ENCODE measurements around the gene SHROOM3.

Gene SHROOM3

DNA sequence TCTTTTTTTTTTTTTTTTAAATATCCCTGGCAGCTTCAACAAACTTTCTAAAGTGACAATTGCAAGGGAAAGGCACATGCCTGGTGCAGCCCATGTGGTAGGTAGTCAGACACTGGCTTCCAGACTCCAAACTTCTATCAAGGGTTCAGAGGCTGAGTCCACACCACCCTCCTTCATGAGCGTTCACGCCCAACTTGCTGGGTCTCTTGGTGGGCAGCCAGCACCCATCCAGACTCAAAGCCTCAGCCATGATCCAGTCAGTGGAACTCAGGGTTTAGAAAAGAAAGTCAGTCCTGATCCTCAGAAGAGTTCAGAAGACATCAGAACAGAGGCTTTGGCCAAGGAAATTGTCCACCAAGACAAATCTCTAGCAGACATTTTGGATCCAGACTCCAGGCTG lies 321.4 kb downstream of the SHROOM3 start:
- no peak for DNase-seq

DNA sequence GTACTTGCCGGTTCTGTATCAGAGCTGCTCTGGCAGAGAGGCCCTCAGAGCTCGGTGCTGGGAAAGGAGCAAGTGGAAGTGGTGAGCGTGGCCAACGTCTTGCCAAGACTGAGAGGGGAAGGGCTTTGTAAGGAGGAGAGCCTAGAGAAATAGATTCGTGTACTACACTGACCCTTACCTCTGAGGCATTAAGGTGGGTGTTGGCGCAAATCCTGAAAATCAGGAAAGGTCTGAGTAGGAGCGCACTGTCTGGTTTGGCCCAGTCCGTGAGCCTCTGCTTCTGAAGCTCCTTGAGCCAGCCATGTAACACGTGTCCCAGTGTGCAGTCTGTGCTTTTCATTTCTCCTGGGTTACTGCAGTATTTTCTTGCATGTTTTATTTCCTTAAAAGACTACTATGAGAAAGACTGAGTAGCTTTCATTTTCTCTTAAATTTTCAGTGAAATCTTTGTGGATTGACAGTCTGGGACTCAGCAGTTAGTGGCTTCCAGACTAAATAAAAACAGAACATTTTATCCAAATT lies 322.4 kb downstream of the SHROOM3 start:
- no peak for DNase-seq

DNA sequence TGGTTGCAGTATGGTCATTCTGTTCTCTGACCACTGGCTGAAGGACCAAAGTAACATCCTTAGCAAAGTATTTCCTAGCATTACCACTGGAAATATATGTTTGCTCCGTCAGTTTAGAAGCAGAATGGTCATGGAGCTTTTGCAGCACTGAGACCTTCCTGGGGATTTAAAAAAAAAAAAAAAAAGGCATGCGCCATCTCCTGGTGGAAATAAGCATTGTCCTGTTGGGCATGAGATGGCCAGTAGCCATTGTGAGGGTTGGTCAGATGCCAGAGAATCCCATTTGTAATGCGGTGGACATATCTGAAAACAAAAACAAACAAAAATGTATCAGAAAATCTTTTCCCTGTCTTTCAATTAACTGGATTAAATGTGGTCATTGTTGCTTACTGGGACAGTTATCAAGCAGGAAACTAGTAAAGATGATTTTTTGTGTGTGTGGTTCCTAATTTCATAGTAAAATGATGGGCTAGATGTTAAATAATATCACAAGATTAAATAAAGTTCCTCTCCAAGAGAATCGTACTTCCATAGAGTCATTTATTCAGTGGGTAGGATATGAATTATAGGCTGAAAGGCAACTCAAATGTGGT lies 323.4 kb downstream of the SHROOM3 start:
- DNase-seq, result peak; percentile 89

DNA sequence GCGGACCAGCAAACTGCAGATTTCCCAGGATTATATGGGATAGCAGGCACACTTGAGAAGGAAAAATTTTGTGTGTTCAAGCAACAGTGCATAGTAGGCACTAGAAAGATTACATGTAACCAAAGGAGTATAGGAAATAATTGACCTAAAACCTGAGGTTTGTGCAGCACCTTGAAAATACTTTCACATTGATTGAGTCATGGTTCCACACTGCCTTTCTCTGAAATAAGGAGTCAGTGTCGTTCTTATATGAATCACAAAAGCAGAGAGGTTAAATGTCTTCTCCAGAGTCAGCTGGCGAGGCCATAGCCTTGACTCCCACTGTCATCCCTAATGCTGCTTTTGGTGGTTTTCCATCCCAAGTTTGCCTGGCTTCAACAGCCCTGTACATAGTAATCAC lies 324.0 kb downstream of the SHROOM3 start:
- DNase-seq, result no peak

DNA sequence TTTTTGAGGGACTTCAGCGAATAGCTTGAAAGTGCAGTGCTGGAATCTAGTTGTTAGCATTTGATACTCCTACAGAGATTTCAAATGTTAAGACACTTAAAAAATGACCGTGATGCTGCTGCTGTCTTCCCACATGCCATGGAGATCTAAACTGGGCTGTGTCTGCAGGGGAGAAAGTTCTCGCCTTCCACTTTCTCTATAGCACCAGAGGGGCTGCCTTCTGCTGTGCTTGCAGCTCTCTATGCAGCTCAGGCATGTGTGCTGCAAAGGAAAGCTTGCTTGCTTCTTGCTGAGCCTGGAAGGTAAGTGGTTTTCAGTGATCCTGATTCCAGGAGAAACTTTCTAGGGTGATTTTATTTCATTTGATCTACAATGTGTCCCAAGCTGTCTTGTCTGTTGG lies 325.2 kb downstream of the SHROOM3 start:
- DNase-seq, result no peak

DNA sequence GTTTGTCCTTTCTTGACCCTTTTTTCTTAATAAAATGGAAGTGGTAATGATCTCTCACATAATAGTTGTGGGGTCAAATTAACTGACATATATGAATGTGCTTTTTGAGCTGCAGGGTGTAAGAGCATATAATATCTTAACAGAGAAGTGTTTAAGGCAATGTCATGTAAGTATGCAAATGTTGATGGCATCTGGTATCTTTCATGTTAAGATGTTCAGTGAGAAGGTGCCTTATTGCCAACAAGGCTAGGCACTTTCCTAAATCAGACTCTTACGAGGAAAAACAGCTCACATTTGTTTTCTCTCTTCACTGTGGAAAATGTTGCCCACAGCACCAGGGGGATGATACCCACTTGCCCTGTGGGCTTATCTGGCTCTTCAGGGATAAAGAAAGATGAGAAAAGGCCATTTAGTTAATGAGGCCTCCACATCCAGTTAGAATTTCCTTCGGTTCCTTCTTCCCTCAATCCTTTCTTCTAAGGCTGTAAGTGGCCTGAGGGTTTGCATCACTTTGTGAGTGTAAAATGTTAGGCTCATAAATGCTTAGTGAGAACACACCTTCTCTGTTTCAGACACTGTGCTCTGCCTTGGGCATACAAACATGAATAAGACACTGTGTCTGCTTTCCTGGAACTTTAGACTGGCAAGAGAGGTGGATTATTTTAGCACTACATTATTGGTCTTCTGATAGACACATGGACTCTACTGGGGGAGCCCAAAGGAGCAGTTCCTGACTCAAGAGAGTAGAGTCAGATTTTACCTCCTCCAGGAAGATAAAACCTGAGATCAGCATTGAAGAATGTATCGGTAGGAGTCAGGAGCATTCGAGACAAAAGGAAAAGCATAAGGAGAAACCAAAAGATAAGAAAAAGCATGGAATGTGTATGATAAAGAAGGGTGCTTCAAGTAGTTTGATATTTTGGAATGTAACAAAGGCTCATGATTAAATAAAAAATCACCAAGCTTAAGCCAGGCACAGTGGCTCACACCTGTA lies 327.4 kb downstream of the SHROOM3 start:
- DNase-seq, result no peak

DNA sequence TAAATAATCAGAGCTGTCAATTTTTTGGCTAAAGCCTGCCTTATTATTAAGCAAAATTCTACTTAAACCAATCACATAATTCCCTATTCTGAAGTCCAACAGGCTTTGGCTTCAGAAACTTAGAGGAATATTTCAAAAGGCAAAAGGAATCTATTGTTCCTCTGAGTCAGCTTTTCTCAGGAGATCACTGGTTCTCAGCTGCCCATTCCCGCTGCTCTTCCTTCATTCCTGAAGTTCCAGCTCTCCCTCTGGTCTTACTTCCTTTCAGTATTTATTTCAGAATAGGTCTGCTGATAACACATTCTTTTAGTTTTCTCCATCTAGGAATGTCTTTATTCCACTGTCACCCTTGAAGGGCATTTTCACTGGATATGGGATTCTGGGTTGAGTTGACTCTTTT lies 329.2 kb downstream of the SHROOM3 start:
- DNase-seq, result no peak

DNA sequence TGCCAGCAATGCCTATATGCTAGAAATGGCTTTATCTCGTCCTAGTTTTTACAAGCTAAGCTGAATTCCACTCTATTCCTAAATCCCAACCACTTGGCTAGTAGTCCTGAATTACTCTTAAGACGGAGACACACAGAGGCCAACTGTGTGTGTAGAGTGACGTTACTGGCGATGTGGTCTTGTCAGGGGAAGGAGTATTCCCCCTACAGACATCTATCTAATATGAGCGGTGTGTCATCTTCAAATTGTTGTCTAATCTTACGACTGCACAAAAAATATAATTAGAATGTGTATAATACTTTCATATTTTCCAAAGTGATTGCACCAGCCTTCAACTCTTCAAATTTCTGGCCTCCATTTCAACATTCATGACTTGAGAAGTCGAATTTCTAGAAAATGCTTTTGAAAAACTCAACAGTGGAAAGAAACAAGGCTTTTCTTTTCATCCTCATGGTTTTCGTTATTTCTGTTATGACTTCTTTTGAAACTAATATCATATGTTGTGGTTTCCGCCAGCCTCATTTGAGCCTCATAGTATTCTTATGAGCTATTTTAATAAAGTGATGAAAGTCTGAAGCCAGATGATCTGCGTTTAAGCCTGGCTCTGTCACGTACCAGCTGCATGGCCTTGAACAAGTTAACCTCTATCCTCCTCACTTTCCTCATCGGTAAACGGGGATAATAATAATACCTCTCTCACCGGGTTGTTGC lies 330.6 kb downstream of the SHROOM3 start:
- peak; percentile 45 for DNase-seq

DNA sequence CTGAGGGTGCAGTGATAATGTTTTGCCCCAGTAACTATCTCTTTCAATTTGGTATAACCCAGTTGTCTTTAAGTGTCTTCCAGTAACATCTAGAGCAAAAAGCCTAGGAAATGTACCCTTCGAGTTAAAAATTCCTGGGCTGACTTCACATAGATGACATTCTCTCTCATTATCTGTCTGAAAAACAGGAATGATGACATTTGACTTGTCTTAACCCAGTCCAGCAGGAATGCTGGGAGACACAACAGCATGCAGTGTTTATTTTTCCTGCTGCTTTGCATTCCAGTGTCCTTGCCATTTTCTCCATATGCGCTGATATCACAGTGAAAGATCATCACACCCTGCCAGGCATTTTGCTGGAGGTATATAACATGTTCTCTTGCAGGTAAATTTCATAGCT lies 333.0 kb downstream of the SHROOM3 start:
- peak; percentile 38 for DNase-seq

DNA sequence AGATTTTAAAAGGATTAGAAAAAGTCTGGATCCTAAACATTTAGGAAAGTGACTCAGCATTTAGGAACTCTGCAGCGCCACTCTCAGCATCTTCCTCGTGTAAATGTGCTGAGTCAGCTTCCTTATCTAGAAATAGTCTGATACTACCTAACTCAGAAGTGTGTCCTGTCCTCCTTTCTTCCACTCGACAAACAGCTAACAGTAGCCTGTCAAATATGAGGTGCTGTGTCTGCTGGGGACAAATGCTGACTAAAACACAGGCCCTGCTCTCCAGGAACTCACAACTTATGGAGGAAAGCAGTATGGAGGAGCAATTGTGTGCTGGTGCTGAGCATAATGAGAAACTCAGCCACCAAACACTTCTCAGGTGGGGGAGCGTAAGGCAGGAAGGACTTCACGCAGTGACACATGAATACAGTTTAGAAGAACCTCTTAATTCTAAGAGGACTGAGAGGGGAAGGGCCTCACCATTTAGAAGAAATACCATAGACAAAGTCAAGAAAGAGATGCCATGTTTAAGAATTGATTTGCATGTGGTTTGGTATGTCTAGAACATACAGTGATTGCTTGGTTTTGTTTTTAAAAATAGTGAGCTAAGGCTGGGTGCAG lies 337.6 kb downstream of the SHROOM3 start:
- DNase-seq, result no peak

DNA sequence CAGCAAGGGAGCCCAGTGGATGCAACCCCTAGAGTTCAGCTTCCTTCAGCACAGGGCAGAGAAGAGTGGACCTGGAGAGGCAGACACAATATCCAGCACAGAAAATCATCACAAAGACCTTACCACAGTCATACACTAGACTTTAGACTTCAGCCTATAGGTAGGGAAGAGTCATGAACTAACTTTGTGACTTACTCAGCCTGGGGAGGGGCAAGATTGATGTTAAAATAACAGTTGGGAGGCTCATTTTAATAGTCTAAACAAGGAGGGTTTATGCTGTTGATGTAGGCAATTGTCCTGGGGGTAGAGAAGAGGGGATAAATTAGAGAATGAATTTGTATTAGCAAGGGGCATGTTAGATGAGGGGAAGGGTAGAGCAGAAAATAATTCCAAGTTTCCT lies 338.7 kb downstream of the SHROOM3 start:
- DNase-seq, result no peak

DNA sequence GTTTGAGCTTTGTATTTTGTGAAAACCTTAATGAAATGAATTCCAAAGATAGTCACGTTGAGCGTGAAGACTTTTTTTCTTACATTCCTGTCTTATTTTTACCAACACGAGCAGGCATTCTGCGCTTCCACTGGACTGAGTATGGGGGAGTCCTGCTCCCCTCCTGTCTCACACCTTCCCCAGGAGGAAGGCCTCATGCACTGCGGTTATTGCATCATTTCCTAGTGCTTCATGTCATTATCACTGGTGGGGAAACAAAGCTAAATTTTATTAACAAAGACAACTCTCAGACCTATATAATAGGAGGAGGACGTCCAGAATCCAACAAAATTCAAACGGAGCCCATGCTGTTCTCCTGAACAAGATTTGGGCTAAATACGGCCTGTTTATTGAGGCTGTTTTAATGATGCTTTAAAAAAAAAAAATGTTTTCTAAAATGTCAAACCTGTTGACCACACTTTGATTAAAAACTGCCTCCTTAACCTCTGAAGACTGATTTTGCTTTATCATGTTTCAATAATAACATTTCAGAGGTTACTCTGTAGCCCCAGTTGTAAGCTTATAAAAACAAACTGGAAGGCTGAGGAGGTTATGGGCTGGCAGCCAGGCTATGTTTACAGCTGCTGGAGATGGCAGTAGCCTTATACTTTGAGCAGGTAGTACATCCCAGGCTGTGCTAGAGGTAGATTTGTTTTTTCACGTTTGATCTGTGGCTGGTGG lies 344.9 kb downstream of the SHROOM3 start:
- DNase-seq, result no peak

DNA sequence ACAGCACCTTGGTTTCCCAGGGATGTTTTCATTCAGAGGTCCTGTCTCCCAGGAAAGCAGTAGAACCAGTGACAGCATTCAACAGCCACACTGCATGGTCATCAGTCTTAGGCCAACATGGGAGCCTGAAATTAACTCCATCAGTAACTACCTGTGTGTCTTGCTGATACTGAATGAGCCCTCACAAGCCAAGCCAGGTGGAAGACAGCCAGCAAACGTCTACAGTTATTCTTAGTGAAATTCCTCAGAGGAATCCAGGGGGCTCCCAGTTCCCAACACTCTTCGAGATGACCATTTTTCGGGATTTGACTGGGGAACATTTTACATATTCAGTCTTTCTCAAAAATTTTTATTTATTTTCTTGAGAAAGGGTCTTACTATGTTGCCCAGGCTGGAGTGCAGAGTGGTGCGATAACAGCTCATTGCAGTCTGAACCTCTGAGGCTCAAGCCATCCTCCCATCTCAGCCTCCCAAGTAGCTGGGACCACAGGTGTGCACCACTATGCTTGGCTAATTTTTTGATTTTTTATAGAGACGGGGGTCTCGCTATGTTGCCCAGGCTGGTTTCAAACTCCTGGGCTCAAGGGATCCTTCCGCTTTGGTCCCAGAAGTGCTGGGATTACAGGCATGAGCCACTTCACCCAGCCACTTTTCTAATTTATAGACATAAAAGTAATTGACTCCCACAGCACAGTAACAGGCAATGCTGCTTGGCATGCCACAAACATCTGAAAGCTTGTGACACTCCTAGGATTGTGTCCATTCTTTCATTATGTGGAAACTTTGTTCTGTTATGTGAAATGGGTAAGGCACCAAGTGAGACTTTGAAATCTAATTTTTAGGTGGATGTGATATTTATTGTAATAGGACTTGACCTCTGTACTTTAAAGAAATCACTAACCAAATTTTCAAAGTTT lies 346.0 kb downstream of the SHROOM3 start:
- DNase-seq, result no peak

DNA sequence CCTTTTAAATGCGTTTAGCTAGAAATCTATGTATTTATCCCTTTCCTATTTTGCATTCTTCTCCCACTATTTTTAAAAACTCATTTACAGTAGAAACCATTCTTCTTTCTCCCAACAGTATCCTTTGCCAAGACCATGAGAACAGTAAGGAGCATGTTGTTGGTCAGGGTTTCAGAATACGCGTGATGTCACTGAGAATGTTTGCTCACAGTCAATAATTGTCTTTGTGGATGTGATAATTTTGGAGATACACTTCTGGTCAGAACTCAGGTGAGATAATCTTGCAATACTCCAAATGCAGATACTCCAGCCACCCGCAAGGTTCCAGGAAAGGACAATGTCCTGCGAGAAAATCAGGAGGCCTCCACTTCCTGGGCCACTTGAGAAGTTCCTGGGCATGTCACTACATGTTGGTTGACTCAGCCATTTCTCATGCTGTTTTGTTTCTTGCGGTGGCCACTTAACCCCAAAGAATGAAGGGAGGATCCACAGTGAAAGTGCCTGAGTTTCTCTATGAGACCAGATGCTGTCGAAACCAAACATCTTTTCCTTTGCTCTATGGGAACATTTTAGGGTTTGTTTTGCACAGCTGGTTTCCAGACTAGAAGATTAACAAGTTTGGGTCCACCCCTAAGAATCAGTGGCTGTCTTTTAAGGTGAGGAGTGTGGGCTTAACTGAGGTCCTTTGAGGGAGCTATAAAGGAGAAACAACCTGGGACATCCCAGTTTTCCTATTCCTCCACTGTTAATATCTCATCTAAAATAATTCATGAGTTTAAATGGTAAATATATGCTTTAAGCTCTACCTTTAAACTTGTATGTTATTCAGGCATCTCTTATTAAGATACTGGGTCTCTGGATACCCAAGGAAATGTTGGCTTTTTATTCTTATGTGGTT lies 346.9 kb downstream of the SHROOM3 start:
- DNase-seq, result no peak

DNA sequence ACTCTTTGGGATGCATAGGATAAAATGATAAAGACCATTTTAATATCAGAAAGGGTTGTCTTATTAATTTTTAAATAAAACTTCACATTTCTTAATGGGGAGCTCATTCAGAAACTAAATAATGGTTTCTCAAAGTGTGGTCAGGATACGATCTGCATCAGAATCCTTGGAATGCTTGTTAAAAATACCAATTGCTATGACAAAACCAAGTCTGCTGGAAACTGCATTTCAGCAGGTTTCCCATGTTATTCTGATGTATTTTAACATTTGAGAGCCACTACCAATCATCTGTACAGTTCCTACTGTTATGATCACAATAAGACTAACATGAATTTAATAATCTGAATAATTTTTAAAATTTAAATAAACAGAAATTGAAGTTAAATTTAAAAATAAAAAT lies 347.8 kb downstream of the SHROOM3 start:
- DNase-seq, result no peak

DNA sequence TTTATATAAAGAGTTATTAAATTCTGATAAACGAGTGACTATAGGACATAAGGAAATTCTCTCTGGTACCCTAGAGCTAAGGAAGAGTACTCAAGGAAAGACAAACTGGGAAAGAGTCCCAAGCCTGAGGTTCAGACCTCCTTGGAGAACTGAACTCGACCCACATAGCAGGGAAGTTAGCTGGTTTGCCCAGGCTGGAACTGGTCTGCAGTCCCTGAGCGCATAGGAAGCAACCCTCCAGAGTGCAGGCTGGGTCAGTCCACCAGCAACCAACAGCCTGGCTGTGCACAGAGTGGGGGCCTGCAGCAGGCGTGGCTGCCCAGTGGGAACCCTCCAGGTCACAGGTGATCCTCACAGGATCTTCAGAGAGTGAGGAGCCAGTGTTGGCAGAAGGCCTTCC lies 348.8 kb downstream of the SHROOM3 start:
- no peak for DNase-seq

DNA sequence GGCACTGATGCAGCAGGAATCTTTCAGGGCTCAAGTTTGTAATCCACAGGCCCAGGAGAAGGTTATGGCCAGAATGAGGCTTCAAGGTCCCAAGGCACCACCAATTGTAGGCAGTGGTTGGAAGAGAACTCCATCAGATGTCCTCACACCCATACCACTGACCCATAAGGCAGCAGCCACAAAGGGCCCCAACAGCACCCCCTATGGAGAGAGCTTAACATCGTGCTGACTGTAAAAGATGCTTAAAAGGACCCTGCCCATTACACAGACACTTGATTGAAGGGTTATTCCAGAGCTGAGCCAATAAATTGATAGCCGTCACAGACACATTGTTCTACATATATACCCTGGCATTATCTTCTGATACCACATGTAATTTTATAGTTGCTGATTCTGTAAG lies 349.2 kb downstream of the SHROOM3 start:
- DNase-seq, result no peak

DNA sequence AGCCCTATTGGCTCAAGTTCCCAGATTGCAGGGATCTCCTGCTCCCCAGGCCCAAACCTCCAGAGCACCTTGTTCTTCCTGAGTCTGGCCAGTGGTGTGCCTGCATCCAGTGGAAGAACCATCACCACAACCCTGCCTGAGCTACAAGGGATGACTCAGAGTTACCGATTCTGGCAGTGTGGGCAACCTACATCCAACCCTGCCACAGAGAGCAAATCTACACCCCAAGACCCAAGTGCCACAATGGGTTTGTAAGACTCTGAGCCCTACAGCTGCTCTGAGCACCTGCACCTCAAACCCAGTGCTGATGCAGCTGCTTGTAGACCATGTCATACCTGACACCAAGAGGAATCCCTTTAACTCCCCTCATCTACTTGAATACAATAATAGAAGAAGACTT lies 352.9 kb downstream of the SHROOM3 start:
- no peak for DNase-seq

DNA sequence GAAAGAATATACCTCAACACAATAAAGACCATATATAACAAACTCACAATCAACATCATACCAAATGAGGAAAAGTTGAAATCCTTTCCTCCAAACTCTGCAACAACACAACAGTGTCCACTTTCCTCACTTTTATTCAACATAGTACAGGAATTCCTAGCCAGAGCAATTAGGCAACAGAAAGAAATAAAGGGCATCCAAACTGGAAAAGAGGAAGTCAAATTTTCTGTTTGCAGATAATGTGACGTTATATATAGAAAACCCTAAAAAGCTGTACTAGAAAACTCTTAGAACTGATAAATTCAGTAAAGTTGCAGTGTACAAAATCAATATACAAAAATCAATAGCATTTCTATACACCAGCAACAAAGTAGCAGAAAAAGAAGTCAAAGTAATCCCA lies 355.3 kb downstream of the SHROOM3 start:
- no peak for DNase-seq

DNA sequence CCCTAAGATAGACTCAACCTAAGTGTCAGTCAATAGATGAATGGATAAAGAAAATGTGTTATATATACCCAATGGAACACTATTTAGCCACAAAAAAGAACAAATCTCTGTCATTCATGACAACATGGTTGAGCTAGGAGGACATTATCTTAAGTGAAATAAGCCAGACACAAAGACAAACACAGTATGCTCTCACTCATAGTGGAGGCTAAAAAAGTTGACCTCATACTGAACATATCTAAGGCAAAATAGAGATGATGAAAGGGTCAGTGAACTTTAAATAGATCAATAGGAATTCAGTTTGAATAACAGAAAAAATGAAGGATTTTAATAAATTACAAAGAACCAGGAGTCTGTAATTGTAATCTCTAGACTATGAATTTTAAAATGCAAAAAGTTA lies 356.4 kb downstream of the SHROOM3 start:
- no peak for DNase-seq

All from eye (tissue), 1 donor.